CMK (cell line): Measurements from ENCODE around the gene CYB5RL.

Experiments
- DNase-seq: peaks from one replicate; pipeline ENCODE4 v3.0.0-alpha.2; 2010; ENCODE audit warnings: low read depth

The CYB5RL gene

DNA sequence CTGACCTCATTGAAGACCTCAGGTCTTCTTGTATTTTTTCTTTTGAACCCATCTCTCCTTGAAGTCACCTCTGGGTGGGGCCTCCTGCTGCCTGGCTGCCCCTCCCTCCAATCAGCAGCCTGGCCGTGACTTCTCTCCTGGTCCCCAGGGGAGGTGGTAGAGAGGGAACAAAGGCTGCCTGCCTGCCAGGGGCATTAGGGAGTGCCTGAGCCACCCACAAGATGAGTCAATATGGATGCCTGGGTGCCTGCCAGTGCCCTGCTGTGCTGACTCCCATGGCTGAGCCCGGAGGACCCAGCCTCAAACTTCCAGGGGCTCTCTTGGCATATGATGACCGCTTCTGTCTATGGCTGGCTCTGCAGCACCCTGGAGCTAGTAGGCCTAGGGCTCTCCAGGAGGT is 41.8 kb downstream of the CYB5RL start:
- DNase-seq, result no peak

DNA sequence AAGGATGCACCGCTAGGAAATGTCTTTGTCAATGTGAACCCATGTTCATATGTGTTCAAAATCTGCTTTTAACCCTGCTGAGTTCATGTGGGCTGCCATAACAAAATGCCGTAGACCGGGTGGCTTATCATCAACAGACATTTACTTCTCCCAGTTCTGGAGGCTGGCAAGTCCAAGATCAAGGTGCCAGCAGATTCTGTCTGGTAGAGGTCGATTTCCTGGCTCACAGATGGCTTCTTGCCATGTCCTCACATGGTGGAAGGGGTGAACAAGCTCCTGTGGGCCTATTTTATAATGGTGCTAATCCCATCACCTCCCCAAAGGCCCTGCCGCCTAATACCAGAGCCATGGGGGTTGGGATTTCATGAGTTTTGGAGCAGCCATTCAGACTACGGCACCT is 42.4 kb downstream of the CYB5RL start:
- DNase-seq, result no peak

DNA sequence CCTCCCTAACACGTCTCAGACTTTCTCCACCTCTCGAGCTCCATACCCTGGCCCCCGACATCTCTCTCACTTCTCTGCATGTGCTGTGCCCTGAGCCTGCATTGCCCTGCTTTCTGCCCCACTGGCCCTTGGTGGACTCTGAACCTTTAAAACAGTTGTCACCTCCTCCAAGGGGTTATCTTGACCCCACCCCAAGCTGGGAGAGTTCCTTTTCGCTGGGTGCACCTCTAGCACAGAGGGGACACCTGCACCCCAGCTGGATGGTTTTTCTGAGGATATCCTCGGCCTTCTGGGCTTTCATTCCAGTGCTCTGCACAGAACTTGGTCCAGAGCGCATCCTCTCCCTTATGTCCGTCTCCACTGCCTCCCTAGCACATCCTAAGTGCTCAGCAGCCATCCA is 42.8 kb downstream of the CYB5RL start:
- DNase-seq, result no peak

DNA sequence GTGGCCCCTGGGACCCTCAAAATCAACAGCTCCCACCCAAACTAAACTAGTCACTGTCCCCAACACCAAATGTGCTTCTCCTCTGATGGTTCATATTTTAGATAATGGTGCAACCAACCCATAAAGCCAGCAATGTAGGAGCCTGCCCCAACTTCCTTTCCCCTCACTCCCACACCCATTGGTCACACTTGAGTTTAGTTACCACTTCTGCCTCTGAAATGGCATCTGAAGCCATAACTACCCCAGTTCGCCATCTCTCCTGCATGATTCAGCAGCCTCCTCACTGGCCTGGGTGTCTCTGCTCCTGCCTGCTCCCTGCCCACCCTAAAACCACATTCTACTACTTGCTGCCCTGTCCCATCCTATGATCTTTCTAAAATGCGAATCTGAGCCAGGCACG is 43.6 kb downstream of the CYB5RL start:
- no peak for DNase-seq

DNA sequence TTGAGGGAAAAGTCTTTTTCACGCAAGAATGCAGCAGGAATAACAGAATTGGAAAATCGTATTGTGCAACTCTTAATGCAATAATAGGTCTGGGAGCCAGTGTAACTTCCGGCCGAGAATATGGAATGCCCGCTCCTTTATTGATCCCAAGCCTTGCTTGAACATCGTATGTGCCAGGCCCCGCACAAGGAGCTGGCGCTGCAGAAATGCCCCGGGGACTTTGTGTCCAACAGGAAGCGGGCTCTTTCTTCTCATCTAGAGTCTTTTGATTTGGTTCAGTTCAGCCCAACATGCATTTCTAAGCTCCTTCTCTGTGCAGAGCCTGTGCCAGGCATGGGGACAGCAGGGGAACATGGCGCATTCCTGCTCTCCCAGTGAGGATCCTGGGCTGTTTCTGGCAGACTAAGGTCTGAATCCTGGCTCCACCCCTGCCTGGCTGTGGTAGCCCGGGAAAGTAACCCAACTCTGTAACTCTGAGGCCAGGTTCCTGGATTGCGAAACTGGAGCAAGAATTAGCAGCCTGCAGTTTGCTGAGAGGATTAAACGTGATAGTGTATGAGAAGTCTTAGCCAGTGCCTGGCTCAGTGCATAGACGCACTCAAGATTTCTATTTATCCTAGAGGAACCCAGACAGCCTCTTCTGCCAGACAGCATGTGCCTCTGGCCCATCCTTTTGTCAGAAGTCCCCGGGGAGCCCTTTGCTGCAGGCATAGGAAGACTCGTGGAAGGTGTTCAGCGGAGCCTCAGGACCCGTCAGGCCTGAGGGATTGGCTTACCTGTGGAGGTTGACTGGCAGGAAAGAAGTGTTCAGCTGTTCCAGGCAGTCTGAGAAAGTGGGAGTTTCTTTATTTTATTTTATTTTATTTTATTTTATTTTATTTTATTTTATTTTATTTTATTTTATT is 46.0 kb downstream of the CYB5RL start:
- no peak for DNase-seq

DNA sequence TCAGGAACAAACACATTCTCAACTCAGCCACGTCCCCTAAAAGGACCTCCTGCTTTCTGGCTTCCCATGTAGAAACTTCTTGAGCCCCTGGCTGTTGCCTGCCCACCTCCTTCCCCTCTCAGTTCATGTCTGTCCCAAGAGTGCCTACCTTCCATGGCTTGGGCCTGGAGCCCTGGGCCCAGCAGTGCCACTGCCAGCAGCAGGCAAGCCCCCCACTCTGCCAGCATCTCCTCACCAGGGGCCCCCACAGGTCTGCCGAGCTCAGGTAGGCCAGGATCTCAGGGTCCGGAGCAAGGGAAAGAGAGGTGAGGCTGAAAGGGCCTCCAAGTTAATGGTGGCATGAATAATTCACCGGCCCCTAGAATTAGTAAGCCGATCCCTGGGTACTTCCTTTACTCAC is 47.1 kb downstream of the CYB5RL start, which contains the start of gene CDCP2:
CDCP2 (minus strand) TSS at position 305 of the 400 bp plus-strand sequence; CDS start at position 227, 78 bp downstream.
- no peak for DNase-seq

DNA sequence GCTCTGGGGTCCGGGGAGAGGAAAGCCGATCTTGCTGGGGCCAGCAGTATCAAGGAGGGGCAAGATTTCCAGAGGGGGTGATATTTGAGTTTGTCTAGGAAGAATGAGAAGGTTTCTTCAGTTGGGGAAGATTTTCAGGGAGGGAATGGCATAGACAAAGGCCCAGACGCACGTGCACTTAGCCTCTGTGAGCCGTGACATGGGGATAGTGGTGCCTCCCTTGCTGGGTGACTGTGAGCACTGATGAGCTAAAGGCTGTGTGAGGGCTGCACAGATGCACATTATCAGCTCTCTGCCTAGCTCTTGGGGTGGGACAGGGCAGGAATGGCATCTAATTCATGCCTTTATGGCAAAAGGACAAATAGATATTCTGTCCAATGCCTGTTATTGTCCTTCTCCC is 48.8 kb downstream of the CYB5RL start:
- no peak for DNase-seq
